Lower leg skin (tissue), 3 donors: ENCODE data around the gene ST3GAL3.

Experiments used
- POLR2A ChIP-seq, 2 donors: fragments of 450-650 bp; IDR thresholded peaks; one replicate each; pipeline ENCODE4 v1.6.1; 2016 to 2017; ENCODE audit warnings: antibody characterized with exemption in 2 of 2, mild to moderate bottlenecking in 1 of 2, moderate library complexity in 1 of 2
- TF ChIP-seq, protein P1 (sequence below), 3 donors: fragments of 450-650 bp; IDR thresholded peaks; one replicate each; pipeline ENCODE4 v1.5.1; 2016; ENCODE audit warnings: antibody characterized with exemption in 3 of 3, mild to moderate bottlenecking in 3 of 3, moderate library complexity in 2 of 3

DNA sequence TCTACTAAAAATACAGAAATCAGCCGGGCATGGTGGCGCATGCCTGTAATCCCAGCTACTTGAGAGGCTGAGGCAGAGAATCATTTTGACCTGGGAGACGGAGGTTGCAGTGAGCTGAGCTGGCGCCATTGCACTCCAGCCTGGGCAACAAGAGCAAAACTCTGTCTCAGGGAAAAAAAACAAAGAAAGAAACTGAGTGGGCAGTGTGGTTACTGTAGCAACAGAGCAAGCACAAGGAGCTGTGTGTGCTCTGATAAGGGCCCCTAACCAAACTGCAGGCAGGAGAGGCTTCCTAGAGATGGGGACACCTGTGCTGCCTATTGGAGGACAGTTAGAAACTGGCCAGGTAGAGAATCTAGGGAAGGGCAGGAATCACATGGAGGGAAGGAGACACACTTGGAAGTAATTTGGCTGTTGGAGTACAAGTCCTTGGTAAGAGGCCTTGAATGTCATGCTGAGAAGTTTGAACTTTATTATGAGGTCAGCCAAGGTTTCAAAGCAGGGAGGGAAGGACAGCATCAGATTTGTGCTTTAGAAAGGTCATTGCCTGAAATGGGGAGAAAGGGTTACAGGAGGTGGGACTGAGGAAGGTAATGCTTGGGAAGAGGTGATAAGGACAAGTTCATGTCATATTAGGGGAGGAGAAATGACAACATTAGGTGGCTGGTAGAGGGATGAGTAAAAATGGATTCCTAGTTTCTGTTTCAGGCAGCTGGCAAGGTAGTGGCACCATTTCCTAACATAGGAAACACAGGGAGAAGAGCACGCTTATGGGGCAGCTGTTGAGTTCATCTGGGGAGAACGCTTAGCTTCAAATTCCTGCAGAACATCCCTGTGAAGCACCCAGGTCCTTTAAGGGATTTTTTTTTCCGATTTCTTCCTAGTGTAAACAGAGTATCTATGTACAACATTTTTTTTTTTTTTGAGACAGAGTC is 157.0 kb downstream of the ST3GAL3 start:
- TF ChIP-seq, protein P1, sequence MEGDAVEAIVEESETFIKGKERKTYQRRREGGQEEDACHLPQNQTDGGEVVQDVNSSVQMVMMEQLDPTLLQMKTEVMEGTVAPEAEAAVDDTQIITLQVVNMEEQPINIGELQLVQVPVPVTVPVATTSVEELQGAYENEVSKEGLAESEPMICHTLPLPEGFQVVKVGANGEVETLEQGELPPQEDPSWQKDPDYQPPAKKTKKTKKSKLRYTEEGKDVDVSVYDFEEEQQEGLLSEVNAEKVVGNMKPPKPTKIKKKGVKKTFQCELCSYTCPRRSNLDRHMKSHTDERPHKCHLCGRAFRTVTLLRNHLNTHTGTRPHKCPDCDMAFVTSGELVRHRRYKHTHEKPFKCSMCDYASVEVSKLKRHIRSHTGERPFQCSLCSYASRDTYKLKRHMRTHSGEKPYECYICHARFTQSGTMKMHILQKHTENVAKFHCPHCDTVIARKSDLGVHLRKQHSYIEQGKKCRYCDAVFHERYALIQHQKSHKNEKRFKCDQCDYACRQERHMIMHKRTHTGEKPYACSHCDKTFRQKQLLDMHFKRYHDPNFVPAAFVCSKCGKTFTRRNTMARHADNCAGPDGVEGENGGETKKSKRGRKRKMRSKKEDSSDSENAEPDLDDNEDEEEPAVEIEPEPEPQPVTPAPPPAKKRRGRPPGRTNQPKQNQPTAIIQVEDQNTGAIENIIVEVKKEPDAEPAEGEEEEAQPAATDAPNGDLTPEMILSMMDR (IDR thresholded peaks at IDR 0.05) = no peak
- no peak for TF ChIP-seq POLR2A (IDR thresholded peaks at IDR 0.05)
